HG03280 (cell line): ENCODE data around the gene KLC1.

Experiments used
- ATAC-seq: cut with Tn5 transposase; IDR thresholded peaks from one replicate; pipeline ENCODE4 v1.9.1; 2021; ENCODE audit warnings: mild to moderate bottlenecking, moderate library complexity; ENCODE audit not compliant: unreplicated experiment

The KLC1 gene

GRCh38 chr14:103731916-103732867 is 103.2 kb downstream of the KLC1 start:
- no peak for ATAC-seq

- ATAC-seq, result no peak
Measured at GRCh38 chr14:103732868-103733620, 104.0 kb downstream of the KLC1 start.

- no peak for ATAC-seq
Measured at GRCh38 chr14:103733651-103734050, 104.6 kb downstream of the KLC1 start.

- ATAC-seq, result no peak
Measured at GRCh38 chr14:103734081-103734888, 105.3 kb downstream of the KLC1 start.

GRCh38 chr14:103735022-103735421 is 106.0 kb downstream of the KLC1 start:
- ATAC-seq, result no peak

GRCh38 chr14:103735439-103735814 is 106.4 kb downstream of the KLC1 start:
- no peak for ATAC-seq

GRCh38 chr14:103735815-103736545 is 107.0 kb downstream of the KLC1 start:
- ATAC-seq, result no peak

GRCh38 chr14:103736546-103737431 is 107.8 kb downstream of the KLC1 start:
- ATAC-seq, result no peak

- no peak for ATAC-seq
Measured at GRCh38 chr14:103737432-103738045, 108.5 kb downstream of the KLC1 start.

GRCh38 chr14:103738166-103738565 is 109.2 kb downstream of the KLC1 start:
- no peak for ATAC-seq

GRCh38 chr14:103738701-103739451 is 109.9 kb downstream of the KLC1 start:
- no peak for ATAC-seq

GRCh38 chr14:103739466-103739792 is 110.4 kb downstream of the KLC1 start:
- no peak for ATAC-seq

GRCh38 chr14:103739793-103740501 is 110.9 kb downstream of the KLC1 start:
- ATAC-seq, result no peak

- ATAC-seq, result no peak
Measured at GRCh38 chr14:103740991-103741689, 112.1 kb downstream of the KLC1 start.

GRCh38 chr14:103741876-103742275 is 112.9 kb downstream of the KLC1 start:
- no peak for ATAC-seq

- ATAC-seq, result no peak
Measured at GRCh38 chr14:103742499-103743255, 113.7 kb downstream of the KLC1 start.
